GM21786 (cell line): ENCODE results near the gene CDX1.
A peak's percentile ranks its signal among the peaks of the same experiment; 100 is the strongest.

Source experiments
- ATAC-seq: cut with Tn5 transposase; IDR thresholded peaks from one replicate; pipeline ENCODE4 v1.9.1; 2021; ENCODE audit not compliant: unreplicated experiment

CDX1 gene

GRCh38 chr5:150166650-150167511, at the start of gene CDX1:
Gene CDX1 (plus strand): TSS chr5:150166778. CDS start chr5:150166877, 99 bp downstream.
- no peak for ATAC-seq

DNA sequence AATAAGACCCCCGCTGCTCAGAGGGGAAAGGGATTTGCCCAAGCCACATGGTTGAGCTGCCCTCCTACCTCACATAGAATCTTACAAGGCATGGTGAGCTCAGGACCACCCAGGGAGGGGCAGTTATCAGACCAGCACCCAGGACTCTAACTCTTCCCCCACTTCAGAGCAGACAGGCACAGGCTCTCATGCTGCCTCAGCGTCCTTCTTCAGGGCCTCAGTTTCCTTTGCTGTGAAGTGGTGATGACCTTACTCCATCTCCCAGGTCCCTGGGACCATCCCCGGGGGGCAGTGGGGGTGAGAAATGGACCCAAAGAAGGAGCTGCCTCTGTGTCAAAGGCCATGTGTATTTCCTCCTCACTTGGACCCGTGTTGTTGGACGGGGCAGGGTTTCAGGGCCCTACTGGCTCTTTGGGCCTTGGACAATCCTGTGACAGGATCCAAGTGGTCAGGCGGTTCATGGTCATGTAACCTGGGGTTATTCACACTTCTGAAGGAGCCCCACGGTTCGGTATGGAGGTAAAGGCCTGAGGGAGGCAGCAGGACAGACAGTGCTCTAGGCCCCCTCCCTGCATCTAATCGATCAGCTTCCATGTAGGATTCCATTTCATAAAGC, 48.5 kb upstream of the CDX1 start:
- ATAC-seq: no peak

DNA sequence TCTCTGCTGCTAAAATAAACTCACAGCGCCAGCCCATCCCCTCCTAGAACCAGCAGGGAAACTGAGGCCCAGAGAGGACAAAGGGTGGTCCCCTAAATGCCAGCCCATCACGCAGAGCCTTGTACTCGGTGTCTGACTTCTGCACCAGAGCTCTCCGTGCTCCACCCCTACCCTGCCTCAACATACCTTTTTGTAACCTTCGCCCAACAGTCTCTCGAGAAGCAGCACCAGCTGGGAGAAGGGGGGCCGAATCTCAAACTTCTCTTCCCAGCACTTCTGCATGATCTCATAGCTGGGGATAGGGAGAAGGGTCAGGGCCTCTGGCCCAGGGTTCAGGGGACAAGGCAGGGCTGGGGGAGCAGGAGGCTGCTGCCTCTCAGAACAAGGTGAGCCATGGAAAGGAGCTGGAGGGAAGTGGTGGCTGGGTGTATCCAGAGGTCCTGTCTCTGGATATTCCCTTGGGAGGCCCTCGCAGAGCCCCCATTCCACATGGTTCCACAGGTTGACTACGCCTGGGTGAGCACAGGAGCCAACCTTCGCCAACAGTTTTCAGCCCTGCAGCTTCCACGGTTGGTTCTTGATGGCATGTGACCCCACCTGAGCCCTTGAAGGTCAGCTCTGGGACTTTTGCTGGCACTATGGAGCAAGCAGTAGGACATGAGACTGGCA, 47.9 kb upstream of the CDX1 start:
- ATAC-seq: no peak

GRCh38 chr5:150119421-150120061, 47.0 kb upstream of the CDX1 start:
- ATAC-seq: no peak

DNA sequence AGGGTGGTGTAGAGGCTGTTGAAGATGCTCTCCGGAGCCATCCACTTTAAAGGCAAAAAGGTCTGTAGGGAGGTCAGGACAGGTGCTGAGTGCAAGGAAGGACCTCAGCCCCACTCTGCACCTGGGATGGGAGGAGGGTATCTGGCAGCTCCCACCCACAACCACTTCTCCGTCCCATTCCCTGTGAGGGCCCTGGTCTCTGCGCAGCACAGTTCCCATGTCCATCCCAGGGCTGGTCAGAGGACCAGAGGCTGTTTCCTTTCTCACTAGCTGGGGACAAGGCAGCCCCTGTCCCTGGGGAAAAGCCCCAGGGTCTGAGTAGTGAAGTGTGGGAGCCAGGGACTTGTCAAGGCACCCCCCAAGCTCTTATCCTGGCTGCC, 46.5 kb upstream of the CDX1 start:
- no peak for ATAC-seq

DNA sequence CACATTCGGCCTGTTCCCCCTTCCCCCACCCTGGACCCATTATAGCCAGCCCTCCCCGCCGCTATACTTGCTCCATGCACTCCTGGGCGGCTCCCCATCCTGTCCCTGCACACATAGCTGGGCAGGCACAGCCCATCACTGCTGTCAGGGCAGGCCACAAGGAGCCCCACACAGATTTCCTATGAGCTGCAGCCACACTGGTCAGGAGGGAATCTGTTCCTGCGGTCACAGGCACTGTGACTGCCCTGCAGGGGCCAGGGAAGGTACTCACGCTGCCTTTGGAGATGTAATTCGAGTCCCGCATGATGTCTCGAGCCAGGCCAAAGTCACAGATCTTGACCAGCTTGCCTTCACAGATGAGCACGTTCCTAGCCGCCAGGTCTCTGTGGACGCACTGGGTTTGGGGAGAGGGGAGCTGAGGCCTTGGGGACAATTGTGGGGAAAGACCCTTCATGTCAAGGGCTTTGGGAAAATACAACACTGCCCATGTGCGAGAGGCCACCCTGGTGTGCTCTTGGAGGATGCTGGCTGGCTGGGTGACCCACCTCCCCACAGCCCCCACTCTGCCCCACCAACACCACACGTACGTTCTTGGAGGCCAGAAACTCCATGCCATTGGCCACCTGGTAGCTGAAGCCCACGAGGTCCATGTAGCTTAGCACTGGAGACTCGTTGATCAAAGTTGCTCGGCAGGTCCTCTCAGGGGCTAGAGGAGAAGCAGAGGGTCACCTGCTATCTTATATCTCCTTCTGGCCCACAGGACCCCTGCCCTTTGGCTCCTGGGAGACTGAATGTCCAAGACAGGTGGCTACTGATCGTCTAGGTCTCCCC, 45.7 kb upstream of the CDX1 start:
- no peak for ATAC-seq

GRCh38 chr5:150121448-150122157, 45.0 kb upstream of the CDX1 start:
- no peak for ATAC-seq

DNA sequence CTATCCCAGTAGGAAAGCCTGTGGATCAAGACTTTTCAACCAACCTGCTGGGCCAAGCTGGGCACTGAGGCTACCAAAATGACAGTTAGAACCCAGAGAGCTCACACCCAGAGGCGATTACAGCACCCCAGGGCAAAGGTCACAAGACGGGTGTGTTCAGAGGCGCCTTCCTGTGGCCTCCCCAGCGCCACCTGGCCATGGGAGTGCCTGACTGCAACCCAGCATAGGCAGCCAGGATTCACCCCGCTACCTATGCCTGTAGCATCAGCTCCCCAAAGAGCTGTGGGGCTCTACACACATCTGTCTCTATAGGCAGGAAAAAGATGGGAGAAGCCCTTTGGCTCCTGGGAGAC, 44.4 kb upstream of the CDX1 start:
- ATAC-seq: peak; percentile 87

DNA sequence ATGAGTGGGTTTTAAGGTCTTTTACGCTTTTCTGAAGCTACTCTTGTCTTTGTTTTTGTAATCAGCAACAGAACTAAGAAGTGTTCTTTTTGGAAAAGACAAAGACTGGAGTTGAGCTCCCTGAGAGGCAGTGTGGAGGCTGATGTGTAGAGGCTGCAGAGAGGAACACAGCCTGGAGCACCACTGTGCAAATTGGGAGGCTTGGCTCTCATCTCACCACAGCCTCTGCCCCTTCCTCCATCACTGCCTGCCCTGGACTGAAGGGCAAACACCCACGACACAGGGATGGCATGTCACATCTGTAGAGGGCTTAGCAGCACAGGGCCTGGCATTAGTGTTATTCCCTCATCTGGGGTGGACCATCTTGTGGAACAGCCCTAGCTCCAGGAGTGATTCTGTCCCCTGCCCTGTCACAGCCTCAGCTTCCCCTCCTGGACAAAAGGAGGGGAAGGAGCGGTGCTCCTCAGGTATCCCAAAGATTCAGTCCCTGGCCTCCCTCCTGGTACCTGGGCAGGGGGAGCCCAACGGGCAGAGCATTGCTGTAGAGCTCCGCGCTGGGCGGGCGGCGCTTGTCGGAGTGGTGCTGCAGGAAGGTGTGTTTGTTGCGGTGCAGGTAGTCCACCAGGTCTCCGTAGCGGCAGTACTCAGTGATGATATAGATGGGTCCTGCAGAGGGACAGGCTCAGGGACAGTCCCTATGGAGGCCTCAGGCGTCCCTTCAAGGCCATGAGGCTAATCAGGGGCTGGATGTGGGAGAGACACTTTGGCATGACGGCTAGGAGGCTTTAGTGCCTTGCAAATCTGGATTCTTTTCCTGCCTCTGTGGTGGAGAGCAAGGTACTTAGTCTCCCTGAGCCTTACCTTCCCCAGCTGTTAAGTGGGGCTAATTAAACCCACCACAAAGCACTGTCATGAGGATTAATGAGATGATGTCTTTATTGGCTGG, 43.8 kb upstream of the CDX1 start:
- ATAC-seq: no peak

GRCh38 chr5:150123542-150123941, 43.0 kb upstream of the CDX1 start:
- ATAC-seq: no peak

- no peak for ATAC-seq
Observed at GRCh38 chr5:150124111-150124557, 42.4 kb upstream of the CDX1 start.

DNA sequence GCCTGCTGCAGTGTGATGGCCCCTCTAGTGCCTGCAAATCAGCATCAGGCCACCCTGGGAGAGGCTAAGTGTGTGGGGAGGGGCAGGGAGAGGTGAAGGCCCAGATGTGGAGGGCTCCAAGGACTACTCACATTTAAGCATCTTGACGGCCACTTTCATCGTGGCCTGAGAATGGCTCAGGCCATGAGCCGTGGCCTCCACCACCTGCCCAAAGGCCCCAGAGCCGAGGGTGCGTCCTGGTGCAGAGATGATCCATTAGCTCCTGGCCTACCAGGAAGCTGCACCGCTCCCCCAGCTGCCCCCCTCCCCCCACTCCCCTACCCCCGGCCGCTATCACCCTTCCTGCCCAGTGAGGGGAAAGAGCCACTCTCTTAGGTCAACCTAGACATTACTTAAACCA, 42.0 kb upstream of the CDX1 start:
- no peak for ATAC-seq

DNA sequence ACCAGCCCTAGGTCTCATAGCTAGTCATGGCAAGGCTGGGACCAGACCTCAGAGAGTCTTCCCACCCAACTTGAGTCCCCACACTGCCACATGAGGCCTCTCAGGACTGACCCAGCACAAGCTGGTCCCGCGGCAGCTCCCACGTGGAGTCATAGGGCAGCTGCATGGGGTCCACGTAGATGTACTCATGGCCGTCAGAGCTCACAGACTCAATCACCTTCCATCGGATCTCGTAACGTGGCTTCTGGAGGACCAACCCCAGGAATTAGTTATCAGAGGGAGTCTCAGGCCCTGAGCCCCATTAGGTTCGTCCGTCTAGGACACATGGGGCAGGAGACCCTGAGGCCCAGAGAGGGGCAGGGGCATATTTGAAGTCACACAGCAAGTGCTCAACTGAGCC, 41.2 kb upstream of the CDX1 start:
- ATAC-seq: no peak

GRCh38 chr5:150126199-150126920, 40.2 kb upstream of the CDX1 start:
- no peak for ATAC-seq

DNA sequence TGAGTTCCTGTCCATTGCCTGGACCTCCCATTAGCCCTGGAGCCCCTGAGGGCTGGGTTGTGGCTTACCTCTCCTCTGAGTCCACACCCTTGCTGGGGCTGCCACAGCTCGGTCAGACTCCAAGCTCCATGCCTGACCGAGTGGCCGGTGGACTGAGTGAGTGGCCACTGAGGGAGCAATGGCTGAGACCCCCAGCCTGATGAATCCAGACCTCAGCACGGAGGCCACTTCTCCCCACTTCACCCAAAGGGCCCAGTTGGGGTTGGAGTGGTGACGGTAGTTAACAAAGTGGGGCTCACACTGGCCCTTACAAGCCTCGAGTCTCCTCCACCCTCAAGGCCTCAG, 39.7 kb upstream of the CDX1 start:
- no peak for ATAC-seq

GRCh38 chr5:150129454-150129812, 37.1 kb upstream of the CDX1 start:
- ATAC-seq: no peak

- ATAC-seq: no peak
Observed at GRCh38 chr5:150129813-150130492, 36.6 kb upstream of the CDX1 start.

DNA sequence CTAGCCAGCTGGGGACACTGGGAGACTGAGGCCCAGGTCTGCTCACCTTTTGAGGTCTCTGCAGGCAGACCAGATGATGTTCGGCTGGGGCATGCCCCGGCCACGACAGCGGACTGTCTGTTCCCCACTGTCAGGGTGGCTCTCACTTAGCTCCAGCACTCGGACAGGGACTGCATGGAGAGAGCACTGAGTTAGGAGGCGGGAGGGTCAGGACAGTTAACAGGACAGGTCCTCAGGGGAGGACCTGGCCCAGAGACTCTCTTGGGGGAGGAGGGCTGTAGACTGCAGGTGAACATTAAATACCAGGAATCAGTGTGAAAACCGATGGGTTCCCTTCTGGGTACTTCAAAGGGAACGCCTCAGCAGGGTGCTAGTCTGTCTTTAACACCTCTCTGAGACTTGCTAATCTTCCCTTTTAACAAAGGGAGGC, 36.1 kb upstream of the CDX1 start:
- no peak for ATAC-seq
